GM23338 (cell line): ENCODE results near the gene MAP3K4. TPM values are rescaled to one million over a fixed set of nuclear protein-coding genes. Genes with fewer than 3 reads are reported as not detected.
A peak's percentile ranks its signal among the peaks of the same experiment; 100 is the strongest.

ENCODE experiments used
- ATAC-seq: fragments of 200-7000 bp; cut with Tn5 transposase; 3 replicates; pipeline ENCODE4 v1.9.1; 2020
- DNase-seq: peaks from one replicate; pipeline ENCODE4 v3.0.0-alpha.2; 2015; ENCODE audit warnings: low spot score
- H2AFZ ChIP-seq: fragments of 200-600 bp; sonication (generic); 2 replicates; pipeline ENCODE4 v1.8.0; 2016; ENCODE audit warnings: antibody characterized with exemption, mild to moderate bottlenecking, moderate library complexity
- H3F3A ChIP-seq: fragments of 200-600 bp; sonication (generic); replicated peaks from 2 replicates; pipeline ENCODE4 v1.8.0; 2017; ENCODE audit warnings: antibody characterized with exemption, mixed run types, low read depth
- H3K27ac ChIP-seq: fragments of 200-600 bp; sonication (generic); 2 replicates; pipeline ENCODE4 v1.6.1; 2016; ENCODE audit warnings: low read depth
- H3K27me3 ChIP-seq: fragments of 200-600 bp; sonication (generic); 2 replicates; pipeline ENCODE4 v1.8.0; 2016; ENCODE audit warnings: mild to moderate bottlenecking, mixed run types, moderate library complexity; ENCODE audit not compliant: insufficient read depth
- H3K36me3 ChIP-seq: fragments of 200-600 bp; sonication (generic); 2 replicates; pipeline ENCODE4 v1.8.0; 2016; ENCODE audit warnings: mild to moderate bottlenecking; ENCODE audit not compliant: insufficient read depth
- H3K4me1 ChIP-seq: fragments of 200-600 bp; sonication (generic); 2 replicates; pipeline ENCODE4 v1.8.0; 2016; ENCODE audit warnings: mild to moderate bottlenecking, moderate library complexity; ENCODE audit not compliant: insufficient read depth
- H3K4me2 ChIP-seq: fragments of 200-600 bp; sonication (generic); 2 replicates; pipeline ENCODE4 v1.7.1; 2017; ENCODE audit warnings: mixed run types
- H3K4me3 ChIP-seq: fragments of 200-600 bp; sonication (generic); 2 replicates; pipeline ENCODE4 v1.6.1; 2016; ENCODE audit warnings: mixed run types
- H3K79me2 ChIP-seq: fragments of 200-600 bp; sonication (generic); replicated peaks from 2 replicates; pipeline ENCODE4 v1.8.0; 2017; ENCODE audit warnings: mild to moderate bottlenecking; ENCODE audit not compliant: insufficient read depth
- H3K9me2 ChIP-seq: fragments of 200-600 bp; sonication (generic); 2 replicates; pipeline ENCODE4 v1.8.0; 2017; ENCODE audit not compliant: insufficient read depth
- H4K20me1 ChIP-seq: fragments of 200-600 bp; sonication (generic); replicated peaks from 2 replicates; pipeline ENCODE4 v1.8.0; 2017; ENCODE audit warnings: mild to moderate bottlenecking; ENCODE audit not compliant: insufficient read depth
- H3K27ac Mint-ChIP-seq: 2 replicates; pipeline ENCODE4 v1.8.0; 2020; ENCODE audit warnings: inconsistent platforms, mild to moderate bottlenecking, moderate library complexity, mixed read lengths
- H3K27me3 Mint-ChIP-seq: 3 replicates; pipeline ENCODE4 v1.8.0; 2022; ENCODE audit warnings: low read depth, mild to moderate bottlenecking, moderate library complexity, mixed read lengths, inconsistent platforms; ENCODE audit not compliant: insufficient read depth, poor library complexity
- H3K36me3 Mint-ChIP-seq: 3 replicates; pipeline ENCODE4 v1.8.0; 2021; ENCODE audit warnings: low read depth, mild to moderate bottlenecking, inconsistent platforms, moderate library complexity, mixed read lengths
- H3K4me1 Mint-ChIP-seq: 3 replicates; pipeline ENCODE4 v1.8.0; 2020; ENCODE audit warnings: mild to moderate bottlenecking, inconsistent platforms, mixed read lengths
- H3K4me3 Mint-ChIP-seq: 3 replicates; pipeline ENCODE4 v1.8.0; 2021; ENCODE audit warnings: moderate library complexity, mild to moderate bottlenecking, inconsistent platforms, mixed read lengths
- H3K9me3 Mint-ChIP-seq: 3 replicates; pipeline ENCODE4 v1.8.0; 2020; ENCODE audit warnings: moderate library complexity, mild to moderate bottlenecking, inconsistent platforms, mixed read lengths
- ETS1 ChIP-seq: IDR thresholded peaks from 2 replicates; pipeline ENCODE4 v1.6.1; 2016; ENCODE audit warnings: antibody characterized with exemption
- EZH2 ChIP-seq: fragments of 200-600 bp; sonication (generic); IDR thresholded peaks from one replicate; pipeline ENCODE4 v1.8.0; 2017; ENCODE audit warnings: antibody characterized with exemption, mild to moderate bottlenecking, low read depth; ENCODE audit not compliant: unreplicated experiment
- EZH2phosphoT487 ChIP-seq: fragments of 200-600 bp; sonication (generic); IDR thresholded peaks from one replicate; pipeline ENCODE4 v1.8.1; 2018; ENCODE audit warnings: antibody characterized with exemption; ENCODE audit not compliant: unreplicated experiment
- POLR2AphosphoS5 ChIP-seq: IDR thresholded peaks from 2 replicates; pipeline ENCODE4 v1.6.1; 2016; ENCODE audit warnings: antibody characterized with exemption, low read depth
- STAT1 ChIP-seq: IDR thresholded peaks from one replicate; pipeline ENCODE4 v1.6.1; 2016; ENCODE audit warnings: antibody characterized with exemption; ENCODE audit not compliant: unreplicated experiment
- ZNF331 ChIP-seq: fragments of 250-450 bp; sonication (Bioruptor Pico); IDR thresholded peaks from 2 replicates; pipeline ENCODE4 v1.5.0; 2020; ENCODE audit warnings: low read depth, mild to moderate bottlenecking, moderate library complexity
- ZNF462 ChIP-seq: fragments of 250-450 bp; sonication (Bioruptor Pico); IDR thresholded peaks from 2 replicates; pipeline ENCODE4 v1.5.0; 2020; ENCODE audit warnings: mild to moderate bottlenecking, moderate library complexity
- polyA plus RNA-seq: library from polyadenylated mRNA; unstranded; fragments of >200 nt; fragmentation: Nextera tagmentation; extraction: Ambion mirVana; gene quantifications from 2 replicates; pipeline ENCODE4 v1.2.1, GENCODE V29; 2016
- total RNA-seq: library from RNA; depleted of rRNA; stranded (reverse); fragments of >200 nt; shearing (Covaris generic); gene quantifications from 2 replicates; pipeline ENCODE4 v1.2.3, GENCODE V29; 2014

The MAP3K4 gene
- total and polyA plus RNA-seq, 2 experiments from 2014 or later, result 44.4 to 48.8 TPM

GRCh38 chr6:161035981-161036263 lies 44.4 kb downstream of the MAP3K4 start (continued):
- TF ChIP-seq ZNF462 (CRISPR knock-in tag) (no peak), ZNF331 (CRISPR knock-in tag) (no peak), POLR2AphosphoS5 (no peak)

GRCh38 chr6:161037873-161038228 lies 46.3 kb downstream of the MAP3K4 start:
- Histone ChIP-seq H2AFZ (no peak overlapping the region), H3F3A (no peaks in the 10 kb centered on the region), H3K36me3 (no peaks in the 10 kb centered on the region), H3K4me3 (no peak overlapping the region), H3K4me1 (peaks cover 24% of the 10 kb centered on the region), H3K4me2 (no peak overlapping the region), H4K20me1 (no peaks in the 10 kb centered on the region; the same call in 1 of the 2 replicates), H3K9me2 (no peaks in the 10 kb centered on the region; the same call in 1 of the 2 replicates), H3K27ac (peak overlapping the region; percentile 39; the same call in 1 of the 2 replicates), H3K27me3 (no peaks in the 10 kb centered on the region), H3K79me2 (peaks cover 29% of the 10 kb centered on the region)
- peak overlapping the region; percentile 5 for H3K27ac Mint-ChIP-seq
- ATAC-seq (no peak), DNase-seq (no peak)
- TF ChIP-seq ZNF331 (CRISPR knock-in tag), result no peak
- TF ChIP-seq STAT1, result no peak
- no peak for TF ChIP-seq EZH2phosphoT487
- TF ChIP-seq ETS1, result no peak
- no peak for TF ChIP-seq ZNF462 (CRISPR knock-in tag)
- TF ChIP-seq EZH2, result no peak
- no peak overlapping the region for H3K4me3 Mint-ChIP-seq
- peaks cover 14% of the 10 kb centered on the region; the same call in 2 of the 3 replicates for H3K36me3 Mint-ChIP-seq
- H3K9me3 Mint-ChIP-seq, result no peaks in the 10 kb centered on the region
- peaks cover 1% of the 10 kb centered on the region for H3K27me3 Mint-ChIP-seq
- H3K4me1 Mint-ChIP-seq, result peaks cover 36% of the 10 kb centered on the region
